Measurements from ENCODE around the gene FRS2.

Gene FRS2

GRCh38 chr12:69524755-69525469, 54.7 kb downstream of the FRS2 start:
- H3K4me3 ChIP-seq (ENCODE audit: low read depth, low read length), result no peak overlapping the region

GRCh38 chr12:69527506-69528272, 57.5 kb downstream of the FRS2 start:
- H3K4me3 ChIP-seq (ENCODE audit: low read depth, low read length), result no peak overlapping the region

- H3K4me3 ChIP-seq (ENCODE audit: low read depth, low read length), result no peak overlapping the region
These were observed 58.8 kb downstream of the FRS2 start for GRCh38 chr12:69529021-69529420.

GRCh38 chr12:69533844-69534243, 63.7 kb downstream of the FRS2 start:
- H3K4me3 ChIP-seq (ENCODE audit: low read depth, low read length), result no peak overlapping the region

- H3K4me3 ChIP-seq (ENCODE audit: low read depth, low read length), result no peak overlapping the region
These were observed 64.2 kb downstream of the FRS2 start for GRCh38 chr12:69534389-69534822.

GRCh38 chr12:69540987-69541386, 70.8 kb downstream of the FRS2 start:
- H3K4me3 ChIP-seq (ENCODE audit: low read depth, low read length), result no peak overlapping the region

GRCh38 chr12:69544087-69544486, 73.9 kb downstream of the FRS2 start:
- no peak overlapping the region for H3K4me3 ChIP-seq (ENCODE audit: low read depth, low read length)

GRCh38 chr12:69545081-69545480, 74.9 kb downstream of the FRS2 start:
- no peak overlapping the region for H3K4me3 ChIP-seq (ENCODE audit: low read depth, low read length)

GRCh38 chr12:69546693-69547438, 76.7 kb downstream of the FRS2 start:
- H3K4me3 ChIP-seq (ENCODE audit: low read depth, low read length), result no peak overlapping the region

GRCh38 chr12:69548687-69549086, 78.5 kb downstream of the FRS2 start:
- H3K4me3 ChIP-seq (ENCODE audit: low read depth, low read length), result no peak overlapping the region

GRCh38 chr12:69550569-69551350, 80.6 kb downstream of the FRS2 start:
- H3K4me3 ChIP-seq (ENCODE audit: low read depth, low read length), result no peak overlapping the region

GRCh38 chr12:69553628-69554248, 83.5 kb downstream of the FRS2 start:
- H3K4me3 ChIP-seq (ENCODE audit: low read depth, low read length), result no peak overlapping the region

GRCh38 chr12:69555461-69555860, 85.3 kb downstream of the FRS2 start:
- no peak overlapping the region for H3K4me3 ChIP-seq (ENCODE audit: low read depth, low read length)

GRCh38 chr12:69556383-69556782, 86.2 kb downstream of the FRS2 start:
- no peak overlapping the region for H3K4me3 ChIP-seq (ENCODE audit: low read depth, low read length)

GRCh38 chr12:69563166-69563762, 93.1 kb downstream of the FRS2 start:
- H3K4me3 ChIP-seq (ENCODE audit: low read depth, low read length), result no peak overlapping the region

- no peak overlapping the region for H3K4me3 ChIP-seq (ENCODE audit: low read depth, low read length)
These were observed 96.4 kb downstream of the FRS2 start for GRCh38 chr12:69566603-69567002.

- no peak overlapping the region for H3K4me3 ChIP-seq (ENCODE audit: low read depth, low read length)
These were observed 99.0 kb downstream of the FRS2 start for GRCh38 chr12:69569236-69569635.

- H3K4me3 ChIP-seq (ENCODE audit: low read depth, low read length), result no peak overlapping the region
These were observed 99.9 kb downstream of the FRS2 start for GRCh38 chr12:69570000-69570516.

- no peak overlapping the region for H3K4me3 ChIP-seq (ENCODE audit: low read depth, low read length)
These were observed 100.6 kb downstream of the FRS2 start for GRCh38 chr12:69570545-69571399.

Data from iPS-11a (cell line).